KG1 (cell line): ENCODE measurements around the gene DENND5A.
"Not testable (repeated sequence)": the region's sequence is repeated elsewhere in the genome, so short reads cannot be mapped to it uniquely, and the experiment has no call there.

Source experiments
- DNase-seq: peaks from one replicate; lab custom pipeline; 2025; lab: John Stamatoyannopoulos, UW

DENND5A gene

DNA sequence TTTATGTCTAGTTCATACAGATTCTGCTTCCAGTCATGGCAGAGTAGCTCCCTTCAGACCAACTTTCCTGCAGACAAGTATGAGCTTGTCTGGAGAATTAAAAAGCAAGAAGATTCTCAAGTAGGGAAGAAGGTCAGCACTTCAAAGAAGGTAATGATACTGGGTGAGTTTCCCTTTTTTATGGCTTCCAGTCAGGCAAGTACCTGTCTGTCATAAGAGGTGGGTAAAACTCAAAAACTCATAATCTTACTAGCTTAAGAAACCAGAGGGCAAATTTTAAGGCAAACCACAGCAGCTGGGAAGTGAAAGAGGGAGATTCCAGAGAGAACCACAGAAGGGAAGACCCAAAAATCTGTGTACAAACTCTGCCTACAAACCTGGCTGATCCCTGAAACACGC lies 54.2 kb downstream of the DENND5A start:
- no peak for DNase-seq

- no peak for DNase-seq
Observed at GRCh38 chr11:9210224-9210921, 54.8 kb downstream of the DENND5A start.

- DNase-seq, result not testable (repeated sequence)
Observed at GRCh38 chr11:9209604-9210003, 55.5 kb downstream of the DENND5A start.

DNA sequence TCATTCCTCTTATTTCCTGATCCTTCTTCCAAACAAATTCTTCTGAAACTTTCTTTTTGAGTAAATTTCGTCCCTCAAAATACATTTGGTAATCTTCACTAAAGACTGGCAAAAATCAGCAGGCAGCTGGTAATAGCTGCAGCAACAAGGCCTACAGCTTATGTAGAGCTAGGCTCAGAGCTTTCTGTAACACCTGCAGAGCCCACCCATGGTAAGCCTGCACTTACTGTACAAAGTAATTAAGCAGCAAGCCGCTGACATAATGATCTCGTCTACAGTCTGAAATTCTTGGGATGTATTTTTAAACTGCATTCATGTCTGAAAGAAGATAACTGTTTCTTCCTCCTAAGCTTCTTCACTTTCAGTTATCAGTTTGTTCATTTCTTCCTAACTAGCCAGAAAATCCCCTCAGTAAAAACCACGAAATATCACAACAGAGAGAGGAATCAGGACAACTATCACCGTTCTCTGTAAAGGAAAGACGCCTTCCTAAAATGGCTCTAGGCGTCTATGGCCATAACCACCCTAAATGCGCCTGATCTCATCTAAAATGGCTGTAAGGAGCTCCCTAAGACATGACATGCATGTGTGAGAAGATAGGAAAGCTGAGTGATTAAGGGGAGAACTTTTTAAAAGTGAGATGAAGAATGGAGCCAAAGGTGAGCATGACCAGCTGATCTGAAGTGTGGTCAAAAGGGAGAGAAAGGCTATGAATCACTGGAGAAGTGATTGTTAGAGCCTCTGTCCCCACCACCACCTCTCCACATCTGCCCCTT lies 56.2 kb downstream of the DENND5A start:
- no peak for DNase-seq

DNA sequence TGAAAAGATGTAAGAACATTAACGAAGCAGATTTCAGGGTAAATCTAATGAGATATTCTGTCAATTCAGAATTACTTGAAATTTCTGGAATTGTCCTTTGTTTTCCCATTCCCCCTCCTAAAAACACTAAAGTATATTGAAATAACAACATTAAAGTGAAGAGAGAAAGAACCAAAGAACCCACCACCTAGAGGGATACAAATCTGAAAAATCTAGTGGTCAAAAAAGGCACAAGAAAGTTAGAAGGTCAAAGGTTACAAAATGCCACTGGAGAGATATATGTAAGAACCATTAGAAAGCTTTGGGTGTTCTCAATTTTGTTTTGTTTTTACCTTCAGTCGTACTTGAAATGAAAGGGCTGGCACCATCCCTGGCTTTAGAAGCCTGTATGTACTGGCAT lies 57.9 kb downstream of the DENND5A start:
- DNase-seq, result no peak

- DNase-seq, result no peak
Observed at GRCh38 chr11:9206496-9206895, 58.7 kb downstream of the DENND5A start.

DNA sequence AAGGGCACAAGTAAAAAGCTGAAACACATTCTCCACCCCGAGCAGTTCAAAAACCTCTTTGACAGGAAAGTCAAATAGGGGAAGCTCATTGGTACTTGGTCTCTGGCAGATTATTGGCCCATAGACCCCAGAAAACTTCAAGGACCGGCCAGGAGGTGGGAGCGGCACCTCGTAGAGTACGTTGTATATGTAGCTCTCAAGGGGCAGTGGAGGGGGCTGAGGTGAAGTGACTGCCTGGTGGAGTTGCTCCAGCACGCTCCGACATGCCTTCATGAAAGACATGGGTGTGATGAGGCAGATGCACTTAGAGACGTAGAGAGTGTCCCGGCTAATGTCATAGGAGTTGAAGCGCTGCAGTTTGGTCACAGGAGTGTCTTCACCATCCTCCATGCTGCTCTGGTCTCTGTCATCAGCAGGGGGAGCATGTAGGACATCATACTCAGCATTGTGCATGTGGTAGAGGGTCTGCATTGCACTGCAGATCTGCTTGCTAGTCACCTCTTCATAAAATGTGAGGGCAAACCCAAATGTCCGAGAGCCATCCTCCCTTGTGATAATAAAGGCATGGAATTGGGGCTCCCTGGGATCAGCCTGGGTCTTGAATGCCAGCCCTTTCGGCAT lies 61.3 kb downstream of the DENND5A start:
- no peak for DNase-seq

DNA sequence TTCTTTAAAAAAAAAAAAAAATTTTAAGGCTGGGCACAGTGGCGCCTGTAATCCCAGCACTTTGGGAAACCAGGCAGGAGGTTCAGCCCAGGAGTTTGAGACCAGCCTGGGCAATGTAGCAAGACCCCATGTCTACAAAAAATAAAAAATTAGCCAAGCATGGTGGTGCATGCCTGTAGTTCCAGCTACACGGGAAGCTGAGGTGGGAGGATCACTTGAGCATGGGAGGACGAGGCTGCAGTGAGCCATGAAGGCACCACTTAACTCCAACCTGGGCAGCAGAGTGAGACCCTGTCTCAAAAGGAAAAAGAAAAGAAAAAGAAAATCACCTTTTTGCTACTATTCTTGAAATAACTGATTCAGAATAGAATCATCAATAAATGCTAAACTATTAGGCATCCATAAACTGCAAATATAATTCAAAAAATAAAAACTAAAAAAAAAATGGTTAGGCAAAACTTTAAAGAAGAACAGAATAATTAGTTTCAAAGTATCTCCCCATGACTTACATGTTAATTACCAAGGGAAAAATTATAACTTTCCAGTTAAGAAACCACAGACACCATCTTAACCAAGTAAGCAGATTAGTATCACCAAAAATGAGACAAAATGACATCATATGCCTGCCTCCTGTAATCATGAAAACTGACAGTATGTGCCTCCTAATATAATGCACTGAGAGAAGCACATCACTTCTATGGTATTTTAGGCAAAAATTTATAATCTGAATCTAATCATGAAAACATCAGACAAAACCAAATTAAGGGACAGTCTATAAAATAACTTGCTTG lies 63.6 kb downstream of the DENND5A start:
- DNase-seq, result no peak

DNA sequence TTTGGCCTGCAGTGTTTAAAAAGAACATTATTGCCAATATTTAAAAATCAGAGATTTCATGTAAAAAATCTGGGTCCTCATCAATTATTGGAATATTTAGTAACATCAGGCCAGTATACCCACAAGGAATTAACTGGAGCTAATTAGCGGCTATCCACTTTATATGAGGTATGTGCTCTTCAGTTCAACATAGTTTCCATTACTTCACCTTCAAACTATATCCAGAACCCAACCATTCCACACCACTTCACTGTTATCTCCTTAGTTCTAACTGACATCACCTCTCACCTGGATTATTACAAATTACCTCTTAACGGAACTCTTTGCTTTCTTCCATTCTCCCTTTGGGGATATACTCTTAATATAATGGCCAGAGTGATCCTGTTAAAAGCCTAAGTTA lies 64.7 kb downstream of the DENND5A start:
- DNase-seq, result no peak

GRCh38 chr11:9193316-9193715 lies 71.8 kb downstream of the DENND5A start:
- no peak for DNase-seq

DNA sequence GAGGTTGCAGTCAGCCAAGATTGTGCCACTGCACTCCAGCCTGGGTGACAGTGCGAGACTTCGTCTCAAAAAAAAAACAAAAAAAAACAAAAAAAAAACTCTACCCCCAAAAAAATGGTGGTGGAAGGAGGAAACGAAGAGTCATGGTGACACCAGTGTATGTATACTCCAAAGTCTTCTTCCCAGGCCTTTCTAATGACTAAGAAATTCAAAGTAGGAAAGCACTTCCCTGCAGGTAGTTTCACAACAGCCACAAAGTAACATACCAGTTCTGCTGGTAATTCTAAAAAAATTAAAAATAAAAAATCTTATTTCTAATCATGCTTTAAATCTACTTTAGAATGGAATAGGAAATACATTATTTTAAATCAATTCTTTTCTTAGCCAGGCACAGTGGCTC lies 72.6 kb downstream of the DENND5A start:
- no peak for DNase-seq

DNA sequence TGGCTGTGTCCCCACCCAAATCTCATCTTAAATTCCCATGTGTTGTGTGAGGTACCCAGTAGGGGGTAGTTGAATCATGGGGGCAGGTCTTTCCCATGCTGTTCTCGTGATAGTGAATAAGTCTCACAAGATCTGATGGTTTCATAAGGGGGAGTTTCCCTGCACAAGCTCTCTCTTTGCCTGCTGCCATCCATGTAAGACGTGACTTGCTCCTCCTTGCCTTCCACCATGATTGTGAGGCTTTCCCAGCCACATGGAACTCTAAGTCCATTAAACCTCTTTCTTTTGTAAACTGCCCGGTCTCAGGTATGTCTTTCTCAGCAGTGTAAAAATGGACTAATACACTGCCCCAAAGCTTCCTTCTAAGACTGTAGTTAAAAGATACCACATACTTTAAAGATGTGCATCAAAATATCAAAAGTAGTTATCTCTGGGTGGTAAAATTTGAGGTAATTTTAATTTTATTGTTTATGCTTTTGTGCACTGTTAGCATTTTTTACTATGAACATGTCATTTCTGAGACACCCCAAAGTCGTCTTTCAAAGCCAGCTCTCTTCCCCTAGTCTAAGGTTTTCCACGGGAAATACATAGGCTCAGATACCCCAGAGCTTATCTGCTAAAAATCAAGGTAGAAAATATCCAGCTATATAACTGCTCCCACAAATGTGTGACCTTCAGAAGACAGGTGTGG lies 74.7 kb downstream of the DENND5A start:
- not testable (repeated sequence) for DNase-seq

DNA sequence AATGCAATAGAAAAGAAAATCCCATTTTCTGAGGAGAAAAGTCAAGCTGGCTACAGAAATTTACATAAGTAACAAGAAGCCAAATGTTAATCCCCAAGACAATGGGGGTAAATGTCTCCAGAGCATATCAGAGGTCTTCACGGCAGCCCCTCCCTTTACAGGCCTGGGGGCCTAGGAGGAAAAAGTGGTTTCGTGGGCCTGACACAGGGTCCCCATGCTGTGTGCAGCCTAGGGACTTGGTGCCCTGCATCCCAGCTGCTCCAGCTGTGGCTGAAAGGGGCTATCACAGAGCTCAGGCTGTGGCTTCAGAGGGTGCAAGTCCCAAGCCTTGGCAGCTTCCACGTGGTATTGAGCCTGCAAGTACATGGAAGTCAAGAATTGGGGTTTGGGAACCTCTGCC lies 76.3 kb downstream of the DENND5A start:
- DNase-seq, result not testable (repeated sequence)

- no peak for DNase-seq
Observed at GRCh38 chr11:9187616-9188015, 77.5 kb downstream of the DENND5A start.

GRCh38 chr11:9184516-9184915 lies 80.6 kb downstream of the DENND5A start:
- no peak for DNase-seq

- no peak for DNase-seq
Observed at GRCh38 chr11:9182180-9182871, 82.8 kb downstream of the DENND5A start.

GRCh38 chr11:9180784-9181183 lies 84.4 kb downstream of the DENND5A start:
- no peak for DNase-seq

DNA sequence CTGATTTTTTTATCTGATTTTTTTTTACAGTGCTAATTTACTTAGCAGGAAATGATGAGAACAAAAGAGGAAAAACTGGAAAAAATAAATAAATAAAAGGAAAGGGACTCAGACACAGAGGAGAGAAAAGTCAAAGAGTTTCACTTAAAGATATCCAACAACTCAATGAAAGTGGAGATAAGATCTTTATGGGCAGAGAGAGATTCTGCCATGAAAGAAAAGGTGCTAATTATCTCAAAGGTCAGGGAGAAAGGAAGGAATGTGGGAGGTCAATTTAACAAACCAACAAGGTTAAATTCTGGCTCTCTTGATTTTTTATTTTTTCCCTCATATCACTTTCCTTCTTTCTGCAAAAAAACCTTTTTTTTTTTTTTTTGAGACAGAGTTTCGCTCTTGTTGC lies 86.0 kb downstream of the DENND5A start:
- DNase-seq, result no peak

GRCh38 chr11:9178716-9179115 lies 86.4 kb downstream of the DENND5A start:
- no peak for DNase-seq

DNA sequence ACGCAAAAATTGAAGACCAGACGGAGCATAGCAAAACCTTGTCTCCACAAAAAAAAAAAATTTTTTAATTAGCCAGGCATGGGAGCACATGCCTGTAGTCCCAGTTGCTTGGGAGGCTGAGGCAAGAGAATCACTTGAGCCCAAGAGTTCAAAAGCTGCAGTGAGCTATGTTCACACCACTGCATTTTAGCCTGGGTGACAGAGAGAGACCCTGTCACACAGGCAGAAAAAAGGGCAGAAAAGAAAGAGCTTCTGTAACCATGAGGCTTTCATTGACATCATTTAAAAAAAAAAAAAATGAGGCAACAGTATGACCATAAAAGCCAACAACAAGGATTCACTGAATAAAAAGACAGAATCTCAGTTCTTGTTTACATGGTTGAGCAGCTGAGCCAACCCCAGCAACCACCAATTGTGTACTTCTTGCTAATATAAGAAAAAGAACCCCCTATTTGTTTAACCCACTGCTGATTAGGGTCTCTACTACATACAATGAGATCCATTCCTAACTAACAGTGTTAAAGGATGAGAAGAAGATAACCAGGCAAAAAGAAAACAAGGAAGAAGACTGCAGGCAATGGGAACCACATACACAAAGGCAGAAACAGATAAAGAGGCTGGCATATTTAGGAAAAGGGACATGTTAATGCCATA lies 87.6 kb downstream of the DENND5A start:
- no peak for DNase-seq

DNA sequence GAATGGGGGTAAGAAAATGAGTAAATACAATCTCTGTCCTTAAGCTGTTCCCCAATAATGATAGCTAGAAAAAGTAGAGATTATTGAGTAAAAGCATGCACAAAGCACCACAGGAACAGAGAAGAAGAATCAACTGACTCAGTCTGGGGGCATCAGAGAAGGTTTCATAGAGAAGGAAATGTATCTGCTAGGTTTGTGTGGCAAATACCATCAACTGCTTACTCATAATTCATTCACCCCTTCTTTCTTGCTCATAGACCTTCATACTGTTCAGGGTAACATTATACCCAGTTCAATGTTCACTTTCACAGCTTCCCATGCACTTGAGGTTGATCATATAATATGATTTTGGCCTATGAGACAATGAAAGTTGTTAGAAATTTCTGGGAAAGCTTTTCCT lies 88.6 kb downstream of the DENND5A start:
- DNase-seq, result no peak
